Measurements from ENCODE around the gene YBEY.

DNA sequence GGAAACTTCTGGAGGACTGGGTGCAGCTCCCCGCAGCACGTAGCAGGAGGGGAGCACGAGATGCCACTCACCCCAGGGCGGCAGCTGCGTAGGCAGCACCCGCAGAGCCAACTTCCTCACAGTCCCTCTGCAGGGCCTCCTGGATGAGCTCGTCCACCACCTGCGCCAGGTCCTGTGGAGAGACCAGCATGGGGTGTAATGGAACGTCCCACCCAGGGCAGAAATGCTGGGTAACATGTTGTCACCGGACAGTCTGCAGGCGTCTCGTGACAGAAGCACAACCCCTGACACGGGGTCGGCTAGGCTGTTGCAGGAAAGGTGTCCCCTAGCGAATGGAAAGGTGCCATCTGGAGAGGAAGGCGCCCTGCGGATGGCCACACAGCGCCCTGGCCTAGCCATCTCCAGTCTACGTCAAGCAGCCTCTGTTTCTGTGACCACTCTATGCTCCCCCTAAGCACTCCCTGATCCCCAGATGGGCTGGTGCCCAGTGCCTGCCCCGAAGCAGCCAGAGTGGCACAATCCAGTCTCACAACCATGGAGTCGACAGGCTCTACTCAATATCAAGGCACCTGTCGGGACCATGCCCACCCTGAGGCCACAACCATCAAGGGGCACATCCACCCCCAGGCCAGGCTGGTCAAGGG is 22.0 kb upstream of the YBEY start:
- TF ChIP-seq, protein P1, sequence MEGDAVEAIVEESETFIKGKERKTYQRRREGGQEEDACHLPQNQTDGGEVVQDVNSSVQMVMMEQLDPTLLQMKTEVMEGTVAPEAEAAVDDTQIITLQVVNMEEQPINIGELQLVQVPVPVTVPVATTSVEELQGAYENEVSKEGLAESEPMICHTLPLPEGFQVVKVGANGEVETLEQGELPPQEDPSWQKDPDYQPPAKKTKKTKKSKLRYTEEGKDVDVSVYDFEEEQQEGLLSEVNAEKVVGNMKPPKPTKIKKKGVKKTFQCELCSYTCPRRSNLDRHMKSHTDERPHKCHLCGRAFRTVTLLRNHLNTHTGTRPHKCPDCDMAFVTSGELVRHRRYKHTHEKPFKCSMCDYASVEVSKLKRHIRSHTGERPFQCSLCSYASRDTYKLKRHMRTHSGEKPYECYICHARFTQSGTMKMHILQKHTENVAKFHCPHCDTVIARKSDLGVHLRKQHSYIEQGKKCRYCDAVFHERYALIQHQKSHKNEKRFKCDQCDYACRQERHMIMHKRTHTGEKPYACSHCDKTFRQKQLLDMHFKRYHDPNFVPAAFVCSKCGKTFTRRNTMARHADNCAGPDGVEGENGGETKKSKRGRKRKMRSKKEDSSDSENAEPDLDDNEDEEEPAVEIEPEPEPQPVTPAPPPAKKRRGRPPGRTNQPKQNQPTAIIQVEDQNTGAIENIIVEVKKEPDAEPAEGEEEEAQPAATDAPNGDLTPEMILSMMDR (IDR thresholded peaks at IDR 0.05; ENCODE audit: borderline replicate concordance, extremely low read depth, low read length, poor library complexity, severe bottlenecking) = no peak
- no peak for TF ChIP-seq EZH2 (IDR thresholded peaks at IDR 0.05; ENCODE audit: borderline replicate concordance, low read depth, low read length, severe bottlenecking)
